Measurements from ENCODE around the gene KCNIP3.

The KCNIP3 gene

DNA sequence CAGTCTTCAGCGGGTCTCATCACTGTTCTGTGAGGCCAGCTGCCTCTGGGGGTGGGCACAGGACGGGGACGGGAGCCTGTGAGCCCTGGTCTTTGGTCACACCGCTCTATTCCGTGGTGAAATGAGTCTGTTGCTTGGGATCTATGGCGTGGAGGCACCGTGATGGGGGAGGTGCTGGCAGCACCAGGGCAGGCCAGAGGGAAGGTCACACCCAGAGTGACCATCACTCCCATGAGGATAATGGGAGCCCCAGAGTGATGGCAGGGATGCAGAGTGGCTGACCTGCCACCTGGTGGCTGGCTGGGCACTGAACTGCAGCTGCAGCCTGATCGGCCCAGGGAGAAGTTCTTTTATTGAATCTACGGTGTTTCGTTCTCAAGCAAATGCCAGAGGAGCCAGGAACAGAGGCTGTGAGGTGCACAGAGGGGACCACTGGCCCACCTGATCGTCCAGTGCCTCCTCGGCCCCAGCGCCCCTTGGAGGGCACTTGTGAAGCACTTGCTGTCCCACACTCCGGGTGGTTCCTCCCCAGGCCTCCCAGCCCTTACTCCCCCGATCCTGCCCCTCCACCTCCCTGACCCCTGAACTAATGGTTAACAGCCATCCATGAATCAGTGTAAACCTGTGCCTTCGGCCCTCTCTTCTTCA is 17.9 kb downstream of the KCNIP3 start:
- no peak for DNase-seq

DNA sequence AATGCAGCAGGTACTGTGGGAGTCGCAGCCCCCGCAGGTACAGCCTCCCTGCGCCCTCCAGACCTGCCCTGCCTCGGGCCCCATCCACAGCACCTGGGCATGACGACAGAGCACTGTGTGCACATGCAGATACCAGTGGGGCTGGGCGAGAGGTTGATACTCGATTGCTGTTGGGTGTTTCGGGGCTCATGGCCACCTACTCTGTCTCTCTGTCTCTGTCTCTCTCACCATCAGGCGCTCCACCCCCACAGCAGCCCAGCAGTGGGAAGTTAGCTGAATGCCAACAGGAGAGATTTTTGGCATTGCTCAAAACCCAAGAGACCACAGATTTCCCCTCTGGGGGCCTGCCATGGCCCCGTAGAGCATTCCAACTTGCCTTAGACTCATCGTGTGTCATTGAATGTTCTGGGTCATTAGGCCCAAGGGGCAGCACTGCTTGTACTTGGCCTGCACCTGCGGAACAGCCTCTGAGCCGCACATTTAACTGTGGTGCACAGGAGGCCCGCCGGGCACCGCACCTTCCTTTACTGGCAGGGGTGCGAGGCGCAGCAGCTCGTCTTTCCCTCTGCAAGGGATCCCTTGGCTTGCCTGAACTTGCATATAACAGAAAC is 18.8 kb downstream of the KCNIP3 start:
- DNase-seq = no peak

DNA sequence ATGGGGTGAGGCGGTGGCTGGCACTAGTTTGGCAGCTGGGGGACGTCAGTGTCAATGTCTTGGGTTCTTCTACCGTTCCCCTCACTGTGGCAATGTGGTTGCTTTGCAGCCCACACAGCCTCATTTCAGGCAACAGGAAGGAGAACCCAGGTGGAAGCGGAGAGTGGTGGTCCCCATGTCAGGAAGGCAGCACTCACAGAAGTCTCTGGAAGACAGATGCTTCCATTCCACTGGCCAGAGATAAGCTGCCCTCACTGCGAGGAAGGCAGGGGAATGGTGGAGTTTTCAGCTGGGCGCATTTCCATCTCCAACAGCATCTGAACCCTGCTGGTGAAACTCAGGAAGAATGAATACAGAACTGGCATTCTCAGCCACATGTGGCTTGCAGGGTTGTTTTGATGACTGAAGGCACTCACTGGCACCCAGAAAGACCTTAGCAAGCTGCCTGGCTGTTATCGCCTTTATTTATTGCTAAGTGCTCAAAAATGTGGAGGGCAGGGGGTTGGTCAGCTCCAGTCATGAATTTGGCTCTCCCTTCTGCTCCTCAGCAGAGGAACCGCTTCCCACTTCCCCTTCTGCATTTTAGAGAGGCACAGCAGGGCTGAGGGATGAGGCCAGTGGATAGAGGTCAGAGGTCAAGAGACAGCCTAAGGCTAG is 19.4 kb downstream of the KCNIP3 start:
- DNase-seq = no peak

DNA sequence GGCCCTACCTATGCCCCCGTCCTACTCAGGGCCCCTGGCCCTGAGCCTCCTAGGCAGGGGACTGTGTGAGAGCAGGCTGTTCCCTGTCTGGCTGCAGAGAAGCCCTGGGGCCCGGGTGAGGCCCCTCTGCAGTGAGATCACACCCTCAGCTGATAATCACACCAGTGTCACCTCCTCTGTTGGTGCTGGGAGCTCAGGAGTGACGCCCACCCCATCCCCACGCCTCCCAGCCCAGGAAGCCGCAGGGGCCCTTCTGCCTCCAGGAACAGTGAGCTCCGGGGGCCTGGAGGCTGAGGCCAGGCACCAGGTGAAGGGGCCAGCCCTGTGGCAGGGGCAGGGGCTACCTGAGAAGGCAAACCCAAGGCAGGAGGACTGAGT is 20.0 kb downstream of the KCNIP3 start:
- DNase-seq = no peak

DNA sequence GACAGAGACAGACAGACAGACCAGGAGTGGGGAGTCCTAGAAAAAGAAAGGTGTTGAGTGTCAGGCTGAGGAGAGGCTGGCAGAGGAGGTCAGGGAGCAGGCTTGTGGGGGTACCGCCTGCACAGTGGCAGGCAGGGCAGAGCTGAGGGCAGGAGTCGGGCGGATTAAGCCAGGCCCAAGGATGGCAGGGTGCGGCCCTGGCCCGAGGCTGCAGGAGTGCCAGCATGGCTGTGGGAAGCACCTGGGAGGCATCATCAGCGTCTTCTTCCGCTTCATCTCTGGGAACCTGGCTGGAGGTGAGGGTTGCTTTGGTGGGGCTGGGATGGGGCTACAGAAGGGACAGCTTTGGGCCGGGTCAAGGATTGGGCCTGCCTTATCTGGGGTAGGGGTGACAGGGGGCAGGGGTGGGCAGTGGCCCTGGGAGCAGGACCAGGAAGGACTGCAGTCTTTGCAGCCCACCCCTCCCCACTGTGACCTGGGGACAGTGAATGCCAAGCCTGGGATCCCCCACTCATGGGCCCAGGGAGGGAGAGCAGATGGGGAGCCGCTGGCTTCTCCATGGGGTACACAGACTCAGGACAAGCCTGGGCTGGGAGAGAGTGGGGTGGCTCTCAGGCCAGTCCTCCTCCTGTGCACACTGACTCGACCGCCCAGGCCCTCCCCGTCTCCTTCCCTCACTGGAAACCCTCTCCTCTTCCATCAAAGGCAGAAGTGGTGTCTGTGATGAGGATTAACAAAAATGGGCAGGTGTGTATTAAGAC is 20.7 kb downstream of the KCNIP3 start:
- DNase-seq = no peak

DNA sequence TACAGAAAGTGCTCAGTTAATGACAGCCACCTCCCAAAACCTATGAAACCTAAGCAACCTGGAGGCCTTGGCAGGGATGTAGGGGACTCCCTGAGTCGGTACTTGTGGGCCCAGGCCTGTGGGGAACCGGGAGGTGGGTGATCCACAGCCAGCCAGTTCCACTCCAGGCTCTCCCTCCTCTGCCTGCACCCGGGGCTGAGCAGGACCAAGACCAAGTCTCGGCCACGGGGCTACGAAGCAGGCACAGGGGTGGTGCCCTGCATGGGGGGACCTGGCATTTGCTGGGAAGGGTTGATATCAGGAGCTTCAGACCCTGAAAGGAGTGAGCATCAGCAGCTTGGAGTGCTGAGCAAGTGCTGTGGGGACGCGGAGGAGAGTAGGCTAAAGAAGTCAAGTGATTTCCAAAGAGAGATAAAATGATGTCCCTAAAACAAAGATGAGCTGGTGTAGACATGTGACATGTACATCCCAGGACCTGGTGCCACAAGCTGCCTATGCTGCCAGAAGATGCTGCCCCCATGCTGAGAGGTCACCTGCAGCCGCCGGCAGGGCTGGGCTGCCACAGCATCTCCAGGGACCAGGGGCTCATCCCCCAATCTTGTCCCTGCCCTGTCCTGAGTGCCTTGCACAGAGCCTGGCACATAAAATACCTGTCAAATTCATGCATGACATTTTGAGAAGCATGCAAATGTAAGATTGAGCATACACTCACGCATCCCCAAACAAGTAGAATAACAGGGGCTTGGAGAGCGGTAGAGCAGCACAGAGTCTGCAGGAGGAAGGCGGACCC is 21.5 kb downstream of the KCNIP3 start:
- no peak for DNase-seq

DNA sequence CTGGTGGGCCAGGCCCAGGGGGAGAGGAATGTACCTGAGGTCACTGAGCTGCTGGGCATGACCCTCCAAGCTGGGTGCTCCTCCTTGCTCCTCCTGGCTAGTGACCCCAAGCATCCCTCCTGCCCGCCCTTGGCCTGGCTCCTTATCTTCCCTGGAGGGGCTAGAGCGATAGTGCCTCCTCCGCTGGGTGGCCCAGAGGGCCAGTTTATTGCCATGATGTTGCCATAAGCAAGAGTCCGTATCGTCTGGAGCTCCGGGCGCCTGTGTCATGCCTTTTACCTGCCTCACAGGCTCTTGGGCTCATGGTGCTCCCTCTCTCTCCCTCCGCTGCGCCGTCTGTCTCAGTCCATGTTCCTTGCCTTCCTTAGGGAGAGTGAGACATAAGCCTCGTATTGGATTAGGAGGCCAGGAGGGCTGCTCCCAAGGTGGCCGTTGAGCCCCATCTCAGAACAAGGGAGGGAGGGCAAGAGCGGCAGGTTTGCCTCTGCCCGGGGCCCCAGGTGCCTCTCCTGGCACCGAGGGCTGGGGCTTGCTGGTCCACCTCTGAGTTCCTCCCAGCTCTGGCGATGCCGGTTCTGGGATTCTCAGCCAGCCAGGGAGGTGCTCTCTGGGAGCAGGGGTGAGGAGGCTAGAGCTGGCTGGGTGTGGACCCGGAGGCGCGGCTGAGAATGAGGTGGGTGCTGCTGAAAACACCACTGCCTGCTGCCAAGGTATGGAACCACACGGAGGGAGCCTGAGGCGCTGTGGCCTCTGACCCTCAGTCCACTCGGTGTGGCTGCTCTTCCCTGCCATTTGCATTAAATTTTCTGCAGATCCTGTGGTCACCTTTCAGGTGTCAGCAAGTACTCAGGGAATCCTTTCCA is 22.6 kb downstream of the KCNIP3 start:
- no peak for DNase-seq

DNA sequence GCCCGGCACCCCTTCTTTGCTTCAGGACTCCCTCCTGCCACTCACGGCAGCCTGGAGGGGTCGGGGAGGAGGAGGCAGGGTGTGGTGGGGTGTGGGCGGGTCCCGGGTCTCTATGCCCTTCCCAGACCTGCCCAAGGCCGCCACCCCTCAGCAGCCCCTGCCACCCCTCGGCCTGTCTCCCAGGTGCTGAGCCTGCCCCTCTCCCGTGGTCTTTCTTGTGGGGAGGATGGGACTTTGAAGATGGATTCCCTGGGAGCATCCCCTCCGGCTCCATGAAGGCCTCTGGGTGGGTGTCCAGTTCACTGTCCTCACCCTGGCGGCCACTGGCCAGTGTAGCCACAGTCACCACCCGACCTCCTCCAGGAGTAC is 23.2 kb downstream of the KCNIP3 start:
- no peak for DNase-seq

DNA sequence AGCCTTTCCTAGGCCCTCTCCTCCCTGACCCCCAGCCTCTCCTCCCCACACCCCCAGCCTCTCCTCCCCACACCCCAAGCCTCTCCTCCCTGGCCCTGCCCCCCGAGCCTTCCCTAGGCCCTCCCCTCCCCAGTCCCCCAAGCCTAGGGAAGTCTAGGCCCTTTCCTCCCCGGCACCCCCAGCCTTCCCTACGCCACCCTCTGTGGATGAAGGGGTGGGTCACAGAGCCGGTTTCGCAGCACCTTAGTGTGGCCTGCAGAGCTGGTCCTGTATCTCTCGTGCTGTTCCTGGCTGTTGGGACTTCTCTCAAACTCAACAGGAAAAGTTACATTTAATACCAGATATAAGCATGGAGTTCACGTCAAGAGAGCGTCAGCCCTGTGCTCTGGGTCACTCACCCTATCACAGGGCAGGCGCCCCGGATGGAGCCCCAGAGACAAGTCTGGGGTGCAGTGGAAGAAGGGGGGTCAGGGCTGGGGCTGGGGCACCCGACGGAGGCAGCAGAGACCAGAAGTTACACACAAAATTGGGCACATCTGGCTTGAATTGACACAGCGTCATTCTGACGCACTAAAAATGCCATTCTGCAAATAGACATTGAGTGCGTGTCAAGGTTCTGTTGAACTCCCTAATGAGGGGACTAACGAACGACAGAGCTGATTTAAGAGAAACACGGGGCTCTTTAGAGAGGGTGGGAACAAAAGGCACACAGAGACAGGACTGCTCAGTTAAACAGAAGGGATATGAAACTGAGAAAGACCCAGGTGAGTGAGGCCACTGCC is 24.0 kb downstream of the KCNIP3 start:
- no peak for DNase-seq

DNA sequence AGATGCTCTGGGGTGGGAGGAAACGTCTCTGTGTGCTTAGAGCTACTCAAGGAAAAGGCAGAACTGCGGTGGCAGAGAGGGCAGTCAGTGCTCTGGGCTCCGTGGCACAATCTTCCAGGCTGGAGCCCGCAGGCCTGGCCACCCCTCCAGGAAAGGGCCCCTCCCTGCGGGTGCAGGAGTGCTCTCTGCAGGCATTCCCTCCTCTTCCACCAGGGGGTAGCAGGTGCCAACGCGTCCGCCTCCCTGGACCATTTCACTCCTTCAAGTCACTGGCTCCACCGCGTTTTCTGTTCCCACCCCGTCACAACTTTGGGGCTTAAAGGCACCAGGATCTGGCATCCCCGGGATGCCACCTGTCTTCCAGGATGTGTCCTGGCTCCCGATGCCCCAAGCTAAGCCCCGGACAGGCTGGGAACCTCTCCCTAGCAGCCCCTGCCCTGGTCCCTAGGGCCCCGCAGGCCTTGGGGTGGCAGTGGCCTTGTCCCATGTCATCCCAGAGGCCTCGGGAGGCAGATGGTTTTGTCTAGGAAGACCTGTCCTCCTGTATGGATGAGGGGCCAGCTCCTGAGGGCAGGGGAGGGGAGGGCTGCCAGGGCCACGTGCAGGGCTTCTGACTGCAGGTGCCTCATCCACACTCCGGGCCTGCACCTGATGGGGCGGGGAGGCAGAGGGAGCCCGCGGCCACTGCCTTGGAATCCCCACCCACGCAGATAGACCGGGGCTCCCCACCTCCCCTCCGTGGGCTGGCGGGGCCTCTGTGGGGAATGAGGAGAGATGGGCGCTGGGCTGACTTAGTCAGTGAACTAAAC is 26.4 kb downstream of the KCNIP3 start:
- no peak for DNase-seq

DNA sequence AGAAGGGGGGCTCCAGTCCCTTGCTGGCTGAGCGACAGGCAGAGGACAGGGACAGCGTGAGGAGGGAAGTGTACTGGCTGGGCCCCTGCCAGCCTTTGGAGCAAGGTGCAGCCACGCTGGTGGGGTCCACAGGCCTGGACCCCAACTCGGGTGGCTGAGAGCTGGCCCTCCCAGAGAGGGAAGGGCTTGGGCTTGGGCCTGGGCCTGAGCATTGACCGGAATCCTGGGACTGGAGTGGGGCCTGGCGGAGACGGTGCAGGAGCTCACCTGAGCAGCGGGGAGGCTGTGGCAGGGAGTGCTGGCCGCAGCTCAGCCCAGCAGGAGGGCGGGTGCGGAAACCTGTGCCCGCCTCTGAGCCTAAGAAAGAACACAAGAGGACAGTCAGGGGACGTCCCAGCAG is 27.9 kb downstream of the KCNIP3 start:
- DNase-seq = no peak

DNA sequence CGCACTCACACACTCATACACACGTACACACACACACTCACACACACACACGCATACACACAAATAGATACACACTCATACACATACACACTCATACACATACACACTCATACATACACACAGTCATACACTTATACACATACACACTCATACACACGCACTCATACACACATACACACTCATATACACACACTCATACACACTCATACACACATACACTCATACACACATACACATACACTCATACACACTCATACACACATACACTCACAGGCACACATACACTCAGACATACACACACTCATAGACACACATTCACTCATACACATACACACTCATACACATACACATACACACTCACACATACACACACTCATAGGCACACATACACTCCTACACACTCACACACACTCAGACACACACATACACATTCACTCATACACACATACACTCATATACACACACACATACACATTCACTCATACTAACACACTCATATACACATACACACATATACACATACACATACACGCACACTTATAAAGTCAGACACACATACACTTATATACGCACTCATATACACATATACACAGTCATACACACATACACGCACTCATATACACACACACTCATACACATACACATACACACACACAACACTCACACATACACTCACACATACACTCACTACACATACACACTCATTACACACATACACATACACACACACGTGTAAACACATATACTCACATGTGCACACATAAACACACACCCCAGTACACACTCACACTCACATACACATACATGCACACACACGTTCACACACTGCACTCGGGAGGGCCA is 28.7 kb downstream of the KCNIP3 start:
- no peak for DNase-seq

DNA sequence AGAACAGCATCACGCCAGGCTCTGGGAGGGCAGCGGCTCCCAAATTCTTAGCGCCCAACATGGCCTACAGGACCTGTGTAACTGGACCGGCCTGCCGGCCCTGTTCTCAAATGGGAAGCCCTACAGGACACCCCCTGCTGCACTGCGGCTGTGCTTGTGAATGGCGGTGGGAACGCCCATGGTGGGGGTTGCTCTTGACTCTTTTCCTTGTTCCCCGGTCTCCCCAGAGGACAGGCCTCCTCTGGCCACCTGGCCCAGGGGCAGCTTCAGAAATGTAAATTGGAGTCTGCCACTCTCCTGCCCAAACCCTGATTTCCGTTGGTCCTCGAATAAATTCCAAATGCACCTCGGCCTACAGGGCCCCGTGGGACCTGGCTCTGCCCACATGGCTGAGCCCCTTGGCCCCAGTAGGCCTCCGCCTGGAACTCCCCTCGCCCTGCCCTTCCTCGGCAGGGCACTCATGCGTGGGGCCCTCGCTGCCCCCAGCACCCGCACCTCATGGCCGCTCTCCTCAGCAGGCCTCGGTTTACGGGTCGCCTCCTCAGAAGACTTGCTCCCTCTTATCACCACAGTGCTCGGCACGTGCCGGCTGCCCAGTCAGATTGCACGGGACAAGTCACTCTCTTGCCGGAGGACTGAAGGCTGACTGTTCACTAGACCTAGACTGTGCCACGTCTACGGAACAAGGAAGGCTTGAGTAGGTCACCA is 29.4 kb downstream of the KCNIP3 start:
- no peak for DNase-seq

DNA sequence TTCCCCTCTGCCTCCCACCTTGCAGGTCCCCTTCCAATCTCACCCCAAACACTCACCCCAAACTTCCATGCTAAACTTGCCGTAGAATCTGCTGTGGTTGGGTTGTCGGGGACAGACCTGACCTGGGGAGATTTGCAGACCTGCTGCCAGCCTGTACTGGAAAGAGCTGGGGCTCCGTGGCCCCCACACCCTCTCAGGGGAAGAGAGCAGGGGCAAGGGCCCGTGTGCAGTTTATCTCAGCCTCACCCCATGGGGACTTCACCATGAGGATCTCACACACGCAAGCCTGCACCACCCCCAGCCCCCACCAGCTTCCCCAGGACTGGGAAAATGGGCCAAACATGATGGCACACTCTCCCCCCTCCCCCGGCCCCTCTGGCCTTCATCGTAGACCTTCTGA is 30.7 kb downstream of the KCNIP3 start:
- DNase-seq = no peak

DNA sequence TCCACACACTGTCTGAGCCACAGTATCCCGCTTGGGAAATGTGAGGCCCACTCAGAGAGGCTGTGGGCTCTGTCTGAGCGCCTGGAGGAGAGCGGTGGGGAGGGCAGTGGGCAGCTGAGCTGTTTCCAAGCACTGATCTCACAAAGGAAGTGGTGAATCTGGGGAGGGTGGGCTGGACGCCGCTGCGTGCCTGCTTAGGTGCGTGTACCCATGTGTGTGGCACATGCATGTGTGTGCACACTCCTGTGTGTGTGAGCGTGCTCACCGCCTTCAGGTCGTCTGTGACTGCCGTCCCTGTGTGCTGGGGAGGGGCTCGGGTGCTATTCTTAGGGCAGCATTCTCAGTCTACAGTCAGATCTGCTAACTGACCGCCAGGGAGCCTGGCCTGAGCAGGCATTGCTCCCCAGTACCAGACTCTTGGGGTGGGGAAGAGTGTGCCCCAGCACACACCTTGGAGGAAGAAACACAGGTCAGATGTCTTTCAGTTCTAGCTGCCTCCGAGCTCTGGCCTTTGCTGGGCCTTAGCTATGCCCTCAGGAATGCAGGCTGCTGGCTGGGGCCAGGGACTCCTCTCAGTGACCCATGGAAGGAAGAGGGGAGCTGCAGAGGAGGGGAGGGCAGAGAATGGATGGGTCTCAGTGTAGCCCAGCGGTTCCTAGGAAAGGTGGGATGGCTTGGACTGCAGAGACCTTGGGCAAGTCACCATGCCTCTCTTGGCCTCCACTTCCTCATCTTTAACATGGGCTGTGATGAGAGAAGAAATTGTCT is 31.4 kb downstream of the KCNIP3 start:
- DNase-seq = no peak

DNA sequence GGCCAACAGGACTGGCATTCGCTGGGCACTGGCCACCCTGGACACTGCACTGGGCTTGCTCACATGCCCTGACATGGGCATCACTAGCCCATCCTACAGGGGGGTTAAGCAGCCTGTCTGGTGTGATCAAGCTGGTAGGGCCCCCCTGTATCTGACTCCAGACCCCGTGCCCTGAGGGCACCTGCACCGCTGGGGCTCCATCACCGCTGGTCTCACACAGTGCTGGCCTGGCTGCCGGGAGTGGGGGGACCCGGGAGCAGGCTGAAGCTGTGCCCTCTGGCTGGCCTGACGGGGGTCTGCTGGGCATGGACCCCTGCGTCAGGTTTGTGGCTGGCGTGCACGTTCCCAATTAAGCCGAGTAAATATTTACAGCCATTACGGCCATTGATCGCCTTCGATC is 32.3 kb downstream of the KCNIP3 start:
- no peak for DNase-seq

DNA sequence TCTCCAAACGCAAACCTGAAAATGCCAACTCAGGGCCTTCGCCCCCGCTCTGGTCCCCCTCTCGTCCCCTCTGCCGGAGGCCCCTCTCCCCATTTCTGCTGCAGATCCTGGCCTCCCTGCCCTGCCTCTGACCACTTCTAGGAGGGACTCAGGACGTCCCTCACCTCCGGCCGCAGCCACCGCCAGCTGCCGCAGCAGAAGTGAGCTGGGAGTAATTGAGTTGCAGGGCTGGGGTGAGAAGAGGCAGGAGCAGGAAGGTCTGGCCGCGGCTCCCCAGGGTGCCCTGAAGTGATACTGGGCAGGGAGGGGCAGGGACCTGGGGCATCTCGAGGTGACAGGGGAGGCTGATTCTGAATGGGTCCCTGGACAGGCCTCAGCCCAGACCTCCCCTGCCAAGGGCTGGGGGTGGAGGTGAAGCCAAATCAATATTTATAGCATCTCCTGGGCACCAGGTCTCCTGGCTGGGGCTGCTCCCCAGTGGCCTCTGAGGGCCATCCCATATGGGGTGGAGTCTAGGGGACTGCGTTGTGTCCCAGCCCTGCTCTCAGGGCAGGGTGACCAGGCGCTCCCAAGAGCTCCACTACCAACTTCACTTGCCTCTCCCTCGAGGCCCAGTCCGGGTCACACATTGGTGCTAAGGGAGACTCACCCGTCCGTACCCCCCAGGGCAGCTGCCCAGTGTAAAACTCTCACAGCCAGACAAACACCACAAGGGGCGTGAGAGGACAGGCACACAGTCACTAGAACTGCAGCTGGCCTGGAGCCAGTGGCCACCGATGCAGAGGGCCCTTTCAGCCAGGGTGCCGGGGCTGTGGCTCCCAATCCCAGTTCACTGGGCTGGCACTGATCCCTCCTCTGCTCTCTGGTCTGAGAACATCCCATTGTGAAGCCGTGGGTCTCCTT is 33.0 kb downstream of the KCNIP3 start:
- DNase-seq = no peak

Measured in CD4-positive, alpha-beta T cell treated with Interleukin-17A for 1 hour (primary cell).